Stomach (tissue), 9 donors: ENCODE measurements around the gene CDCA3. TPM values are rescaled to one million over a fixed set of nuclear protein-coding genes. Genes with fewer than 3 reads are reported as not detected.
A peak's percentile ranks its signal among the peaks of the same experiment; 100 is the strongest.
"Not testable (repeated sequence)": the region's sequence is repeated elsewhere in the genome, so short reads cannot be mapped to it uniquely, and the experiment has no call there.

Experiments used
- DNase-seq, 2 donors: peaks; one replicate each; pipeline versions ENCODE4 v3.0.0 to v3.0.0-alpha.2; 2013 to 2019
- H3K27ac ChIP-seq, 5 donors: fragments of 200-600 bp in 4 of 5; sonication (generic) in 4 of 5; one replicate each; pipeline ENCODE4 v1.5.1; 2013 to 2019; ENCODE audit warnings: mild to moderate bottlenecking in 1 of 5, moderate library complexity in 1 of 5
- H3K27me3 ChIP-seq, 3 donors: fragments of 200-600 bp; sonication (generic); one replicate each; pipeline ENCODE4 v1.5.1; 2017 to 2019; ENCODE audit warnings: mixed run types in 1 of 3
- H3K36me3 ChIP-seq, 4 donors: fragments of 200-600 bp; sonication (generic); 1 replicate in 3 of 4; 2 replicates in 1 of 4; pipeline ENCODE4 v1.5.1; 2016 to 2019
- H3K4me1 ChIP-seq, 4 donors: fragments of 200-600 bp; sonication (generic); one replicate each; pipeline ENCODE4 v1.5.1; 2016 to 2019
- H3K4me3 ChIP-seq, 4 donors: fragments of 200-600 bp; sonication (generic) in 3 of 4; one replicate each; pipeline ENCODE4 v1.5.1; 2016 to 2019; ENCODE audit warnings: mild to moderate bottlenecking in 1 of 4
- H3K9me3 ChIP-seq, 4 donors: fragments of 200-600 bp; sonication (generic); one replicate each; pipeline ENCODE4 v1.5.1; 2016 to 2019
- EP300 ChIP-seq: sonication (generic); formaldehyde crosslinking; IDR thresholded peaks from one replicate; pipeline ENCODE4 v1.6.1; 2017; ENCODE audit warnings: antibody characterized with exemption
- POLR2A ChIP-seq, 4 donors: fragments of 450-650 bp; IDR thresholded peaks; one replicate each; pipeline ENCODE4 v1.6.1; 2016; ENCODE audit warnings: antibody characterized with exemption in 4 of 4, control low read depth in 2 of 4, mild to moderate bottlenecking in 1 of 4, moderate library complexity in 1 of 4
- POLR2AphosphoS5 ChIP-seq, 3 donors: sonication (generic); formaldehyde crosslinking; IDR thresholded peaks; one replicate each; pipeline ENCODE4 v1.6.1; 2016; ENCODE audit warnings: antibody characterized with exemption in 3 of 3
- WGBS, 5 donors: extraction: QIAGEN DNeasy Blood & Tissue Kit in 3 of 5; methylation state at CpG; one replicate each; pipeline versions ENCODE4 v1.1.5 to v1.1.7; 2013 to 2018; 5-methylcytosine and 5-hydroxymethylcytosine counted together
- intact Hi-C: fragments of 100-400 bp; cut with DNase I; formaldehyde crosslinking; loops from one replicate; pipeline ENCODE4 v1.15.1; 2023; ENCODE audit warnings: low total_unique reads
- polyA plus RNA-seq, 3 donors: library from polyadenylated mRNA; stranded (reverse); fragments of 200-250 nt; gene quantifications; one replicate each; pipeline ENCODE4 v1.2.3, GENCODE V29; 2013
- total RNA-seq, 5 donors: library from RNA; depleted of rRNA; stranded (reverse); fragments of >200 nt; gene quantifications; one replicate each; pipeline versions ENCODE4 v1.1.0 to v1.2.3, GENCODE V29; 2014 to 2016
- TF ChIP-seq, protein P1 (sequence below), 7 experiments: fragments of 450-650 bp in 4 of 7; fragments of 200-600 bp in 3 of 7; sonication (generic) in 3 of 7; IDR thresholded peaks; one replicate each; pipeline ENCODE4 v1.5.1; 2016 to 2019; ENCODE audit warnings: antibody characterized with exemption in 7 of 7, control low read depth in 2 of 7, mild to moderate bottlenecking in 1 of 7
- donor health status: healthy with polysubstance abuse.
- donor health status: Bipolar disorder and iron deficiency.
- donor health status: healthy.

CDCA3 gene
- total and polyA plus RNA-seq, 8 donors = 2.1 to 56.0 (median 11.0) TPM

DNA sequence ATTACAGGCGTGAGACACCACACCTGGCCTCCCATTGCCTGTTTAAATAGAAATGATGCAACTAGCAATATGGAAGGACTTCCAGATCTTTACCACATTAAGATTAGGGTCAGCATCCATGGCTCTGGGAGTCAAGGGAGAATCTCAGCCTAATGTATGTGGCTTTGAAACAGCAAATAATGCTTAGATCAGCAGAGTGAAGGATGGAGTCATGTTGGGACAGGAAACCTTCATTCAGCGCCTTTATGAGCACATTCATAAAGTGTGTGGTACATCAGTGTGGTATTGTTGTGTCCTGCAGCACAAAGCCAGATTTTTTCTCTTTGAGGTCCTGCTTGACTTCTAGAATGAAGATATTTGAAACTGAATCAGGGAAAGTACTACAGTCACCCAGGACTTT, 37.3 kb upstream of the CDCA3 start:
- Histone ChIP-seq H3K4me3 (no peak overlapping the region), H3K27me3 (no peaks in the 10 kb centered on the region), H3K36me3 (peaks cover 3 to 24% (median 23%) of the 10 kb centered on the region in 4 donors), H3K9me3 (no peaks in the 10 kb centered on the region), H3K27ac (no peak overlapping the region), H3K4me1 (peaks cover 5 to 22% (median 12%) of the 10 kb centered on the region in 4 donors)
- WGBS, 5 donors = 89 to 97% (median 93%) methylated on average over 2 of the region's 2 CpGs
- no peak for DNase-seq
- TF ChIP-seq, protein P1, sequence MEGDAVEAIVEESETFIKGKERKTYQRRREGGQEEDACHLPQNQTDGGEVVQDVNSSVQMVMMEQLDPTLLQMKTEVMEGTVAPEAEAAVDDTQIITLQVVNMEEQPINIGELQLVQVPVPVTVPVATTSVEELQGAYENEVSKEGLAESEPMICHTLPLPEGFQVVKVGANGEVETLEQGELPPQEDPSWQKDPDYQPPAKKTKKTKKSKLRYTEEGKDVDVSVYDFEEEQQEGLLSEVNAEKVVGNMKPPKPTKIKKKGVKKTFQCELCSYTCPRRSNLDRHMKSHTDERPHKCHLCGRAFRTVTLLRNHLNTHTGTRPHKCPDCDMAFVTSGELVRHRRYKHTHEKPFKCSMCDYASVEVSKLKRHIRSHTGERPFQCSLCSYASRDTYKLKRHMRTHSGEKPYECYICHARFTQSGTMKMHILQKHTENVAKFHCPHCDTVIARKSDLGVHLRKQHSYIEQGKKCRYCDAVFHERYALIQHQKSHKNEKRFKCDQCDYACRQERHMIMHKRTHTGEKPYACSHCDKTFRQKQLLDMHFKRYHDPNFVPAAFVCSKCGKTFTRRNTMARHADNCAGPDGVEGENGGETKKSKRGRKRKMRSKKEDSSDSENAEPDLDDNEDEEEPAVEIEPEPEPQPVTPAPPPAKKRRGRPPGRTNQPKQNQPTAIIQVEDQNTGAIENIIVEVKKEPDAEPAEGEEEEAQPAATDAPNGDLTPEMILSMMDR (IDR thresholded peaks at IDR 0.05) = no peak
- TF ChIP-seq EP300 = no peak
- no peak for TF ChIP-seq POLR2AphosphoS5 (IDR thresholded peaks at IDR 0.05)
- no peak for TF ChIP-seq POLR2A (IDR thresholded peaks at IDR 0.05)
- intact Hi-C loops = no loop called here

DNA sequence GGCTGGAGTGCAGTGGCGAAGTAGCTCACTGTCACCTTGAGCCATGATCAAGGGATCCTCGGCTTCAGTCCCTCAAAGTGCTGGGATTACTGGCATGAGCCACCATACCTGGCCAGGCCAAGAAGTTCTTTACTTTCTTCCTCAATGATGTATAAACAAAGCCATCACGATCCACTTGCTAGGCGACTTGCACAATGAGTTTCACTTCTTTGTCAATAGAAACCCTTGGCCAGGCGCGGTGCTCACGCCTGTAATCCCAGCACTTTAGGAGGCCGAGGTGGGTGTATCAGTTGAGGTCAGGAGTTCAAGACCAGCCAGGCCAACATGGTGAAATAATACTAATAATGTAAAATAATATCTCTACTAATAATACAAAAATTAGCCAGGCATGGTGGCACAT, 36.4 kb upstream of the CDCA3 start:
- Histone ChIP-seq H3K9me3 (no peaks in the 10 kb centered on the region), H3K27ac (peak overlapping the region in 2 of 5 donors; percentile 42 to 59), H3K4me1 (peaks cover 5 to 22% (median 12%) of the 10 kb centered on the region in 4 donors), H3K36me3 (peaks cover 3 to 32% (median 28%) of the 10 kb centered on the region in 4 donors), H3K27me3 (no peaks in the 10 kb centered on the region), H3K4me3 (no peak overlapping the region)
- TF ChIP-seq POLR2A (IDR thresholded peaks at IDR 0.05) (no peak), POLR2AphosphoS5 (IDR thresholded peaks at IDR 0.05) (no peak), EP300 (no peak)
- TF ChIP-seq, protein P1 (IDR thresholded peaks at IDR 0.05) = no peak
- intact Hi-C loops = no loop called here
- peak; percentile 55 to 66 for DNase-seq
- 38 to 63% (median 43%) methylated on average over 8 of the region's 8 CpGs for WGBS, 5 donors

DNA sequence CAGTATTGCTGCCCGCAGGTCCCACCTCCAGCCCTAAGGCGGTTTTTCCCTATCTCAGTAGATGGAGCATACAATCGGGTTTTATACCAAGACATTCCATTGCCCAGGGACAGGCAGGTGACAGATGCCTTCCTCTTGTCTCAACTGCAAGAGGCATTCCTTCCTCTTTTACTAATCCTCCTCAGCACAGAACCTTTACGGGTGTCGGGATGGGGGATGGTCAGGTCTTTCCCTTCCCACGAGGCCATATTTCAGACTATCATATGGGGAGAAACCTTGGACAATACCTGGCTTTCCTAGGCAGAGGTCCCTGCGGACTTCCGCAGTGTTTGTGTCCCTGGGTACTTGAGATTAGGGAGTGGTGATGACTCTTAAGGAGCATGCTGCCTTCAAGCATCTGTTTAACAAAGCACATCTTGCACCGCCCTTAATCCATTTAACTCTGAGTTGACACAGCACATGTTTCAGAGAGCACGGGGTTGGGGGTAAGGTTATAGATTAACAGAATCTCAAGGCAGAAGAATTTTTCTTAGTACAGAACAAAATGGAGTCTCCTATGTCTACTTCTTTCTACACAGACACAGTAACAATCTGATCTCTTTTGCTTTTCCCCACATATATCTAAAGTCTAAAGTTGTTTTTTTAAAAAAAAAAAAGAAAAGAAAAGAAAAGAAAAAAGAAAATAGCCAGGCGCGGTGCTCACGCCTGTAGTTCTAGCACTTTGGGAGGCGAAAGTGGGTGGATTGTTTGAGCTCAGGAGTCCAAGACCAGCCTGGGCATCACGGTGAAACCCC, 35.3 kb upstream of the CDCA3 start:
- intact Hi-C loops, H3K4me3 ChIP-seq, H3K27me3 ChIP-seq, H3K9me3 ChIP-seq, DNase-seq: not testable (repeated sequence)
- Histone ChIP-seq H3K27ac (peak overlapping the region in 2 of 5 donors; percentile 42 to 59), H3K4me1 (peaks cover 1 to 13% (median 7%) of the 10 kb centered on the region in 4 donors), H3K36me3 (peaks cover 3 to 38% (median 28%) of the 10 kb centered on the region in 4 donors)
- WGBS, 5 donors = 52 to 74% (median 56%) methylated on average over 8 to 12 of the region's 15 CpGs

DNA sequence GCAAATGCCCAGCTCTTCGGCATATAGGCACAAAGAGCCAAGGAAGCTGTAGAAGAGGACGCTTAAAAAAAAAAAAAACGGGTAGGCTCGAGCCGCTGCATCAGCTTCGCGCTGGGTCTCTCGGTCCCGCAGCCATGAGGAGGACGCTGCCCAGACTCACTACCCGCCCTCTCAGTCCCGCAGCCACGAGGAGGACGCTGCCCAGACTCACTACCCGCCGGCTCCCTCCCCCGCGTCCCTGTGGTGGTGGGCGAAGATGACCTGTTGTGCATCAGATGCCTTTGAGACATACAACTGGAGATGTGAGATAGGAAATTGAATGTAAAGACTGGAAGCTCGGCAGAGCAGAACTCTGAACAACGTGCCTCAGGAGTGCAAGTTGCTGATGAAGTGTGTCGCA, 33.5 kb upstream of the CDCA3 start:
- peaks cover 0 to 12% (median 6%) of the 10 kb centered on the region in 4 donors for H3K4me1 ChIP-seq
- intact Hi-C loops = no loop called here

More for the DNA sequence above, 33.5 kb upstream of the CDCA3 start:
- Histone ChIP-seq H3K36me3 (peaks cover 3 to 38% (median 28%) of the 10 kb centered on the region in 4 donors), H3K4me3 (no peak overlapping the region), H3K27me3 (no peaks in the 10 kb centered on the region), H3K9me3 (no peaks in the 10 kb centered on the region), H3K27ac (no peak overlapping the region)
- DNase-seq = no peak
- TF ChIP-seq, protein P1 (IDR thresholded peaks at IDR 0.05) = no peak
- TF ChIP-seq EP300 = no peak
- TF ChIP-seq POLR2AphosphoS5 (IDR thresholded peaks at IDR 0.05) = no peak
- TF ChIP-seq POLR2A (IDR thresholded peaks at IDR 0.05) = no peak
- WGBS, 5 donors = 81 to 85% (median 83%) methylated on average over 22 of the region's 22 CpGs
